HG02610 (cell line): ENCODE measurements around the gene B4GAT1.

Experiments
- ATAC-seq: cut with Tn5 transposase; IDR thresholded peaks from one replicate; pipeline ENCODE4 v1.9.1; 2021; ENCODE audit warnings: mild to moderate bottlenecking, moderate library complexity; ENCODE audit not compliant: unreplicated experiment

B4GAT1 gene

GRCh38 chr11:66338276-66339161 is 8.9 kb downstream of the B4GAT1 start:
- no peak for ATAC-seq

DNA sequence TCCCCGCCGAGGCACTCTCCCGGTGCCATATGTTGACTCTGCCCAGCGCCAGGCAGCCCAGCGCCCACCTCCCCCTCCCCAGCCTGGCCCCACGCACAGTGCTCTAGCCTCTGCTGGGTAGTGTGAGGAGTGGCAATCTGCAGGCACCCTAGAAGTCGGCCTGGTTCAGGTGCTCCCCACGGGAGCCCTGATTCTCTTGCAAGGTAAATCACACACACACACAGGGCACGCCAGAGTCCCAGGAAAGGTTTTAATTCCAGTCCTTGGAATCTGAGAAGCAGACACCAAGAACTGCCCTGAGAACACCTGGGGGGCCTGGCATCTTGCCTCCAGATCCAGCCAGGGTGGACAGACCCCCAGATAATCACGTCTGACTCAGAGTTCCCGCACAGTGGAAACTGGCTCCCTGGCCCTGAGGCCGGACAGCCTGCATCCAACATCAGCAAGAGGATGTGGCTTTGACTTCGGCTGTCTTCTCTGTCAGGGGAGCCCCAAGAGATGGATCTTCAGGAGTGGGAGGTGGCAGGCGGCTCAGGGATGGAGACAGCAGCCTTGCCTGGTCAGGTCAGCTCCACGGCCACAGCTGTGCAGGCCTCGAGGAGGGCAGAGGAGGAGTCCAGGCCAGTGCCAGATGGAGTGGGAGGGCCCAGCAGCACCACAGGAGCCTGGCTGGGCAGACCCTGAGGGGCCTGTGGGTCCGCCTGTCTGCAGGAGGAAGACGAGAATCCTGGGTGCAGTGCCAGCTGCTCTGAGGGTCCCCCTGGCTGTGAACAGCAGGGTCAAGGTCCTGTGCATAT is 10.1 kb downstream of the B4GAT1 start:
- no peak for ATAC-seq

GRCh38 chr11:66336234-66337102 is 11.0 kb downstream of the B4GAT1 start, which contains the start of gene RIN1:
Gene RIN1, minus strand, starts transcription at chr11:66336434. Its CDS starts 32 bp downstream, at chr11:66336402.
- ATAC-seq = peak; percentile 38

- ATAC-seq = no peak
These were observed 11.7 kb downstream of the B4GAT1 start for GRCh38 chr11:66335531-66336233.

- no peak for ATAC-seq
These were observed 12.6 kb downstream of the B4GAT1 start for GRCh38 chr11:66334605-66335442.

- ATAC-seq = no peak
These were observed 13.4 kb downstream of the B4GAT1 start for GRCh38 chr11:66333896-66334604.

DNA sequence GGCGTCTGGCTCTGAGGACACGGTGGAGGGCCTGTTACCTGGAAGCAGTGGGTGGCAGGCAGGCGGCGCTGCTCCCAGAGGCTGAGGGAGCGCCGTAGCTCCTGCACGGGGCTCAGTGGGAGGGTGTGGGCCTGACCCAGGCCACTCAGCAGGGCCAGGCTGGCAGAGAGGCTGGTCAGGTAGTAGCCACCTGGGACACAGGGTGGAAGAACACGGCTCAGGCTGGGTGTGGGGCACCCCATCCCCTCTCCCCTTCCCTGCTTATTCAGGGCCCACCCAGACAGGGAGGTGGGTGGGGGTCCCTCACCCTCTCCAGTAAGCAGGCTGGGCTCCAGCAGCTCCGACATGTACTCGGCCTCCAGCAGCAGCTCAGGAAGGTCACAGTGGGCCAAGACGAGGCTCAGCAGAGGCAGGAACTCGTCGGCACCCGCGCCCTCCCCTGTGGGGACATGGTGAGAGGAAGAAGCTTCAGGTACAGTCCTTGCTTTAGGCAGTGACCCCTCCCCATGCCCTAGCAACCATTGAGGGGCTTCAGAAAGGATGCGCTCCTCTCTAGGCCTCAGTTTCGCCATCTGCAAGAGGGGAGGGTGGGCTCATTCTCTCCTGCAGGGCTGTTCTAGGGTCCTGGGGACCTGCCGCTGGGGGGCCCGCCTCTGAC is 14.1 kb downstream of the B4GAT1 start:
- no peak for ATAC-seq

DNA sequence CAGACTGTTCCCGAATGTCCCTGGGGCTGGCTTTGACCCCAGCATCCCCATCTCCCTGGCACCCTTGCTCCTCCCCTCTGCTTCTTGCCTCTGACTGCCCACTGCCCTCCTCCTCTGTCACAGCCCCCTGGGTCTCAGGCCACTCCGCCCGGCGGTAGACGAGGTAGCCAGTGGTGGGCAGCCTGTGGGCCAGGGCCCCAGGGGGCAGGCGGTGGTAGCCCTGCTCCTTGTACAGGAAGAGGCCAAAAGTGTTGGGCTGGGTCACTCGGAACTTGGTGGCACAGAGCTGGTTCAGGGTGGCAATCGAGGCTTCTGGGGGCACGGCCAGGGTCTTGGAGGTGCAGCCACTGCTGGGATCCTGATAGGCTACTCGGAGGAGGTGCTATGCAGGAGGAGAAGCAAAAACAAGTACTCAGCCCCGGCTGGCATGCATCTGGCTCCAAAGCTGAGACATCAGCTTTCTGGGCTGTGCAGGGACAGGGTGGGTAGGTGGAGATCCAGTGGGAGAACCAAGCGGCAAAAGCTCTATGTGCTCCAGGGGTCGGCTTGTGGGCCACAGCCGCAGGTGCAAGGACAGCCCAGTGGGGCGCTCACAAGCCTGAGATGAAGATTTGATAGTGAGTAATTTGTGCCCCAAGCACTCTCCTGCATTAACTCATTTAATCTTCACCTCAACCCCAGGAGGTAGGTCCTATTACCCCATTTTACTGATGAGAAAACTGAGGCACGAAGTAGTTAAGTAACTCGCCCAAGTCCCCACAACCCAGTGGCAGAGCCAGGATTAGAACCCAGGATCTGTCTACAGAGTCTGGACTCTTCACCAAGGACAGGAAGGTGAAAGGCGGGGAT is 14.8 kb downstream of the B4GAT1 start:
- ATAC-seq = no peak

DNA sequence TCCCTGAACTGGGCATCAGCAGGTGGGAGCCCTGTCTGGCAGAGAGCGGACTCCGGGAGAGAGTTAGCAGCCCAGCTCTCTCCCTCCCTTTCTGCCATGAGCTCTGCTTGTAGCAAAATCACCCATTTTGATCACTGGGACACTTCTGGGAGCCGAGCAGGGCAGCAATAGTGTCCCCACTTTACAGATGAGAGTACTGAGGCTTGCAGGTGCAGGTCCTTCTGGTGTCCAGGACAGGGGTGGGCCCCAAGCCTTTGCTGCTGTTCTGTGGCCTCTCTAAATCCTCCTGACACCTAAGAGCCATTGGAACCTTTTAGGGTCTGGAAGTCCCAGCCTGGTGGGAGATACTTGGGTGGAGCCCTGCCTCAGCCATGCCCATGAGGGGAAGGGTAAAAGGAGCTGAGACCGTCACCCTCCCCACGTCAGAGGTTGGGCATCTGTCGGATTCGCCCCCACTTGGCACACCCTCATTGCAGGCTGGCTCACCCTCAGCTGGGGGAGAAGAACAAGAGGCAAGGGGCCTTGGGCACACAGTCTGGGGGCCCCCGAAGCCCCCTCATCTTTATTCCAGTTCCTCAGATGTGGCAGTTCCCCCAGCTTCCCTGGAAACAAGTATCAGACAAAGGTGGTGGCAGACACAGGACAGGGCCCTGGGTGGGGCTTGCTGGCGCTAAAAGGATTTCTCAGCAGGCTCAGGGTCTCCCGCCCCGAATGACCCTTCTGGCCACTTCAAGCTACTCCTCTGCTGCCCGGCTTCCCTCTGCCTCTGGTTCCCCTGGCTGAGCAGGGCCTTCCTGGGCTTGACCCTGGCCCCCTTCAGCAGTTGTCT is 15.7 kb downstream of the B4GAT1 start:
- no peak for ATAC-seq

- no peak for ATAC-seq
These were observed 16.5 kb downstream of the B4GAT1 start for GRCh38 chr11:66330931-66331330.

GRCh38 chr11:66329165-66329673 is 18.2 kb downstream of the B4GAT1 start:
- ATAC-seq = no peak

GRCh38 chr11:66328302-66329144 is 18.9 kb downstream of the B4GAT1 start:
- ATAC-seq = peak; percentile 60

DNA sequence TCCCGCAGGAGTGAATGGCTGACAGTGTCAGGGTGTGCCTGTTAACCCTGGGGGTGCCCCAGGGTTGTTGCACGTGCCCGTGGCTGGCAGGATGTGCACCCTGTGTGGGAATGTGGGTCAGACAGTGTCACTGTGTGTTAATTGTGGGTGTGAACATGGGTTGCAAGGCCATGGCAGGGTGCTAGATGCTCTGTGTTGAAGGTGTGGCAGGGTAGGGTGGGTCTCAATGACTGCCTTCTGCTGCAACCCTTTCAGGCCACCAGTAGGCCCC is 19.5 kb downstream of the B4GAT1 start:
- no peak for ATAC-seq

- no peak for ATAC-seq
These were observed 20.0 kb downstream of the B4GAT1 start for GRCh38 chr11:66327171-66328030.
